Stimulated activated CD8-positive, alpha-beta memory T cell treated with anti-CD3 and anti-CD28 coated beads, Interleukin-15, amount 100 ng/mL, for 24 hours (primary cell): ENCODE results near the gene ORMDL3.

Source experiments
- DNase-seq: peaks from one replicate; pipeline ENCODE4 v3.0.0-alpha.2; 2020; ENCODE audit warnings: low read depth

The ORMDL3 gene

GRCh38 chr17:39927101-39927928 lies at the start of gene ORMDL3, which contains the start of gene LRRC3C:
Gene ORMDL3, minus strand, starts transcription at chr17:39927601. Its CDS starts 3,398 bp downstream, at chr17:39924203.
Gene LRRC3C, plus strand, starts transcription at chr17:39927732. Its CDS starts 13,792 bp downstream, at chr17:39941524.
- DNase-seq = peak; percentile 80

- no peak for DNase-seq
These were observed 48.4 kb upstream of the ORMDL3 start for GRCh38 chr17:39975801-39976200.

- DNase-seq = no peak
These were observed 47.0 kb upstream of the ORMDL3 start for GRCh38 chr17:39974433-39974832.

- no peak for DNase-seq
These were observed 46.1 kb upstream of the ORMDL3 start for GRCh38 chr17:39973496-39973895.

- no peak for DNase-seq
These were observed 44.9 kb upstream of the ORMDL3 start for GRCh38 chr17:39972271-39972670.

- DNase-seq = no peak
These were observed 43.7 kb upstream of the ORMDL3 start for GRCh38 chr17:39971076-39971603.

GRCh38 chr17:39970157-39970692 lies 42.8 kb upstream of the ORMDL3 start:
- no peak for DNase-seq

- no peak for DNase-seq
These were observed 42.0 kb upstream of the ORMDL3 start for GRCh38 chr17:39969375-39969774.

GRCh38 chr17:39968761-39969160 lies 41.4 kb upstream of the ORMDL3 start:
- no peak for DNase-seq

- no peak for DNase-seq
These were observed 39.4 kb upstream of the ORMDL3 start for GRCh38 chr17:39966771-39967170.

GRCh38 chr17:39965017-39965699 lies 37.8 kb upstream of the ORMDL3 start:
- DNase-seq = no peak

GRCh38 chr17:39963829-39964228 lies 36.4 kb upstream of the ORMDL3 start:
- DNase-seq = no peak

GRCh38 chr17:39962642-39963220 lies 35.3 kb upstream of the ORMDL3 start, which contains the start of gene GSDMA:
Gene GSDMA, plus strand, starts transcription at chr17:39963004. Its CDS starts 2,684 bp downstream, at chr17:39965688.
- no peak for DNase-seq

- no peak for DNase-seq
These were observed 33.2 kb upstream of the ORMDL3 start for GRCh38 chr17:39960524-39961041.

- no peak for DNase-seq
These were observed 28.4 kb upstream of the ORMDL3 start for GRCh38 chr17:39955726-39956225.

GRCh38 chr17:39954876-39955275 lies 27.5 kb upstream of the ORMDL3 start:
- no peak for DNase-seq

- no peak for DNase-seq
These were observed 26.1 kb upstream of the ORMDL3 start for GRCh38 chr17:39953471-39953888.

GRCh38 chr17:39952680-39953470 lies 25.5 kb upstream of the ORMDL3 start:
- peak; percentile 77 for DNase-seq

GRCh38 chr17:39951924-39952679 lies 24.7 kb upstream of the ORMDL3 start:
- no peak for DNase-seq

- no peak for DNase-seq
These were observed 23.5 kb upstream of the ORMDL3 start for GRCh38 chr17:39950871-39951348.
